Osteocyte (in vitro differentiated cells): ENCODE measurements around the gene FBXO21. TPM values are rescaled to one million over a fixed set of nuclear protein-coding genes. Genes with fewer than 3 reads are reported as not detected.
"Not testable (repeated sequence)": the region's sequence is repeated elsewhere in the genome, so short reads cannot be mapped to it uniquely, and the experiment has no call there.

Experiments
- DNase-seq: peaks from one replicate; pipeline ENCODE4 v3.0.0; 2021; ENCODE audit warnings: mixed read lengths; ENCODE audit not compliant: unreplicated experiment; ENCODE audit errors: extremely low spot score
- H3K27ac Mint-ChIP-seq: one replicate; pipeline ENCODE4 v1.8.0; 2021; ENCODE audit warnings: mild to moderate bottlenecking, mixed read lengths; ENCODE audit not compliant: unreplicated experiment
- H3K27me3 Mint-ChIP-seq: one replicate; pipeline ENCODE4 v1.8.0; 2021; ENCODE audit warnings: mixed read lengths; ENCODE audit not compliant: unreplicated experiment
- H3K36me3 Mint-ChIP-seq: one replicate; pipeline ENCODE4 v1.8.0; 2021; ENCODE audit warnings: mixed read lengths; ENCODE audit not compliant: unreplicated experiment
- H3K4me1 Mint-ChIP-seq: one replicate; pipeline ENCODE4 v1.8.0; 2021; ENCODE audit warnings: mixed read lengths; ENCODE audit not compliant: unreplicated experiment
- H3K4me3 Mint-ChIP-seq: one replicate; pipeline ENCODE4 v1.8.0; 2021; ENCODE audit warnings: mild to moderate bottlenecking, moderate library complexity, mixed read lengths; ENCODE audit not compliant: unreplicated experiment
- H3K9me3 Mint-ChIP-seq: one replicate; pipeline ENCODE4 v1.8.0; 2021; ENCODE audit warnings: mixed read lengths; ENCODE audit not compliant: unreplicated experiment
- CTCF ChIP-seq: fragments of 200-600 bp; sonication (generic); IDR thresholded peaks from 2 replicates; pipeline ENCODE4 v1.5.0; 2021; ENCODE audit warnings: antibody characterized with exemption, mild to moderate bottlenecking, moderate library complexity
- total RNA-seq: library from RNA; stranded (reverse); gene quantifications from 2 replicates; pipeline ENCODE4 v1.2.1, GENCODE V29; 2021

Gene FBXO21
- total RNA-seq, 1 donor from 2014 or later = 49.0 TPM

GRCh38 chr12:117228239-117228638 is 38.0 kb upstream of the FBXO21 start:
- Mint-ChIP-seq H3K36me3 (no peaks in the 10 kb centered on the region), H3K27me3 (peaks cover 7% of the 10 kb centered on the region), H3K4me3 (no peak overlapping the region), H3K9me3 (no peaks in the 10 kb centered on the region), H3K4me1 (no peaks in the 10 kb centered on the region), H3K27ac (no peak overlapping the region)
- DNase-seq = no peak
- TF ChIP-seq CTCF = no peak

- Mint-ChIP-seq H3K27ac (no peak overlapping the region), H3K4me1 (no peaks in the 10 kb centered on the region), H3K4me3 (no peak overlapping the region), H3K9me3 (no peaks in the 10 kb centered on the region), H3K27me3 (peaks cover 7% of the 10 kb centered on the region), H3K36me3 (no peaks in the 10 kb centered on the region)
- no peak for TF ChIP-seq CTCF
- no peak for DNase-seq
Measured at GRCh38 chr12:117227000-117227653, 36.9 kb upstream of the FBXO21 start.

GRCh38 chr12:117226505-117226904 is 36.2 kb upstream of the FBXO21 start:
- no peak overlapping the region for H3K27ac Mint-ChIP-seq
- TF ChIP-seq CTCF = no peak
- H3K4me1 Mint-ChIP-seq = no peaks in the 10 kb centered on the region
- no peak for DNase-seq
- no peak overlapping the region for H3K4me3 Mint-ChIP-seq
- peaks cover 7% of the 10 kb centered on the region for H3K27me3 Mint-ChIP-seq
- H3K36me3 Mint-ChIP-seq = no peaks in the 10 kb centered on the region
- no peaks in the 10 kb centered on the region for H3K9me3 Mint-ChIP-seq

GRCh38 chr12:117225179-117225578 is 34.9 kb upstream of the FBXO21 start:
- Mint-ChIP-seq H3K9me3 (no peaks in the 10 kb centered on the region), H3K27ac (no peak overlapping the region), H3K27me3 (peaks cover 1% of the 10 kb centered on the region), H3K4me1 (no peaks in the 10 kb centered on the region), H3K4me3 (no peak overlapping the region), H3K36me3 (no peaks in the 10 kb centered on the region)
- DNase-seq = no peak
- TF ChIP-seq CTCF = no peak

GRCh38 chr12:117220947-117221346 is 30.7 kb upstream of the FBXO21 start:
- not testable (repeated sequence) for H3K27ac Mint-ChIP-seq, H3K4me3 Mint-ChIP-seq, DNase-seq, H3K4me1 Mint-ChIP-seq, H3K27me3 Mint-ChIP-seq, H3K9me3 Mint-ChIP-seq, H3K36me3 Mint-ChIP-seq

- H3K36me3 Mint-ChIP-seq = no peaks in the 10 kb centered on the region
- no peak overlapping the region for H3K4me3 Mint-ChIP-seq
- H3K4me1 Mint-ChIP-seq = no peaks in the 10 kb centered on the region
- no peak overlapping the region for H3K27ac Mint-ChIP-seq
- no peaks in the 10 kb centered on the region for H3K9me3 Mint-ChIP-seq
- TF ChIP-seq CTCF = no peak
- DNase-seq = no peak
- H3K27me3 Mint-ChIP-seq = peaks cover 20% of the 10 kb centered on the region
Measured at GRCh38 chr12:117218149-117218548, 27.9 kb upstream of the FBXO21 start.
